Naive thymus-derived CD4-positive, alpha-beta T cell (primary cell): ENCODE measurements around the gene GTF2IRD1. TPM values are rescaled to one million over a fixed set of nuclear protein-coding genes. Genes with fewer than 3 reads are reported as not detected.
"Not testable (repeated sequence)": the region's sequence is repeated elsewhere in the genome, so short reads cannot be mapped to it uniquely, and the experiment has no call there.

Experiments used
- ATAC-seq: fragments of 150-1000 bp; cut with Tn5 transposase; 2 replicates; pipeline ENCODE4 v1.10.0; 2021; ENCODE audit warnings: mild to moderate bottlenecking, moderate library complexity
- CTCF ChIA-PET: fragments of 350-600 bp; sonication (Branson Sonifier 250); formaldehyde crosslinking; loops from one replicate; lab custom pipeline; 2021; ENCODE audit warnings: antibody characterized with exemption; lab: Charles Lee
- POLR2A ChIA-PET: fragments of 350-600 bp; sonication (Branson Sonifier 250); formaldehyde crosslinking; loops from one replicate; lab custom pipeline; 2021; ENCODE audit warnings: antibody characterized with exemption, inconsistent platforms; lab: Charles Lee
- DNase-seq, 9 donors: peaks; one replicate each; pipeline versions ENCODE4 v3.0.0 to v3.0.0-alpha.2; 2020 to 2022; ENCODE audit warnings: mixed read lengths in 1 of 9
- H3K27ac ChIP-seq: one replicate; pipeline ENCODE4 v1.7.0; 2013; ENCODE audit warnings: mild to moderate bottlenecking, low read depth, low read length, moderate library complexity
- H3K27me3 ChIP-seq, 2 donors: one replicate each; pipeline ENCODE4 v1.7.0; 2013; ENCODE audit warnings: low read length in 2 of 2, mild to moderate bottlenecking in 2 of 2, moderate library complexity in 2 of 2; ENCODE audit not compliant: control insufficient read depth in 2 of 2, insufficient read depth in 2 of 2
- H3K36me3 ChIP-seq, 3 experiments: 1 replicate in 2 of 3; 2 replicates in 1 of 3; pipeline ENCODE4 v1.7.0; 2013; ENCODE audit warnings: low read length in 3 of 3, mild to moderate bottlenecking in 3 of 3, moderate library complexity in 1 of 3; ENCODE audit not compliant: insufficient read depth in 3 of 3, control insufficient read depth in 2 of 3
- H3K4me1 ChIP-seq, 2 donors: one replicate each; pipeline ENCODE4 v1.7.0; 2013; ENCODE audit warnings: low read length in 2 of 2, mild to moderate bottlenecking in 2 of 2, moderate library complexity in 1 of 2; ENCODE audit not compliant: control insufficient read depth in 2 of 2, insufficient read depth in 2 of 2
- H3K4me3 ChIP-seq: 2 replicates; pipeline ENCODE4 v1.7.0; 2013; ENCODE audit warnings: mild to moderate bottlenecking, low read length
- H3K9me3 ChIP-seq, 3 experiments: 1 replicate in 2 of 3; 2 replicates in 1 of 3; pipeline ENCODE4 v1.7.0; 2013; ENCODE audit warnings: low read length in 3 of 3; ENCODE audit not compliant: control insufficient read depth in 2 of 3
- H3K27ac Mint-ChIP-seq, 9 donors: one replicate each; pipeline ENCODE4 v1.8.0; 2020 to 2022; ENCODE audit warnings: mixed read lengths in 9 of 9, mild to moderate bottlenecking in 8 of 9, moderate library complexity in 5 of 9, inconsistent platforms in 2 of 9
- H3K27me3 Mint-ChIP-seq, 5 donors: one replicate each; pipeline ENCODE4 v1.8.0; 2021 to 2022; ENCODE audit warnings: mixed read lengths in 5 of 5, mild to moderate bottlenecking in 1 of 5
- H3K36me3 Mint-ChIP-seq, 5 donors: one replicate each; pipeline ENCODE4 v1.8.0; 2020 to 2022; ENCODE audit warnings: mixed read lengths in 5 of 5, mild to moderate bottlenecking in 3 of 5, inconsistent platforms in 1 of 5
- H3K4me1 Mint-ChIP-seq, 7 donors: one replicate each; pipeline ENCODE4 v1.8.0; 2020 to 2022; ENCODE audit warnings: mixed read lengths in 7 of 7, mild to moderate bottlenecking in 3 of 7, inconsistent platforms in 1 of 7
- H3K4me3 Mint-ChIP-seq, 10 donors: one replicate each; pipeline ENCODE4 v1.8.0; 2020 to 2022; ENCODE audit warnings: mild to moderate bottlenecking in 10 of 10, mixed read lengths in 10 of 10, moderate library complexity in 6 of 10, inconsistent platforms in 2 of 10
- H3K9me3 Mint-ChIP-seq, 11 donors: one replicate each; pipeline ENCODE4 v1.8.0; 2020 to 2022; ENCODE audit warnings: mixed read lengths in 11 of 11, mild to moderate bottlenecking in 4 of 11, inconsistent platforms in 1 of 11, moderate library complexity in 1 of 11
- intact Hi-C, 2 donors: fragments of 100-400 bp; cut with micrococcal nuclease; formaldehyde crosslinking; loops; one replicate each; pipeline ENCODE4 v1.15.1; 2023
- polyA plus RNA-seq, 2 donors: library from polyadenylated mRNA; unstranded; fragments of 300-500 nt; fragmentation: Illumina TruSeq; gene quantifications; one replicate each; pipeline ENCODE4 v1.2.3, GENCODE V29; 2021
- total RNA-seq, 6 experiments: library from RNA in 5 of 6; stranded (reverse) in 5 of 6; gene quantifications; 1 replicate in 5 of 6; 2 replicates in 1 of 6; pipeline ENCODE4 v1.2.3 and lab custom pipeline; 2021 to 2026

The GTF2IRD1 gene
- total and polyA plus RNA-seq, 7 experiments from 2014 or later = 0.07 to 5.6 (median 0.93) TPM; not detected in 1

GRCh38 chr7:74428023-74428422, 25.7 kb upstream of the GTF2IRD1 start:
- H3K9me3 Mint-ChIP-seq = no peaks in the 10 kb centered on the region
- H3K27me3 Mint-ChIP-seq = no peaks in the 10 kb centered on the region
- ATAC-seq (no peak), DNase-seq (no peak)
- no peak overlapping the region for H3K4me3 ChIP-seq
- H3K36me3 ChIP-seq = no peaks in the 10 kb centered on the region
- no peak overlapping the region for H3K27ac ChIP-seq
- no peaks in the 10 kb centered on the region for H3K4me1 Mint-ChIP-seq
- intact Hi-C loops = no loop called here
- H3K36me3 Mint-ChIP-seq = no peaks in the 10 kb centered on the region
- CTCF ChIA-PET = interaction anchor here (1.3 kb wide), 1 partner anchor 138 kb away, joined by 4 read pairs; no protein-coding TSS in a partner anchor
- POLR2A ChIA-PET = no interaction called here
- no peaks in the 10 kb centered on the region for H3K27me3 ChIP-seq
- no peak overlapping the region for H3K27ac Mint-ChIP-seq
- H3K9me3 ChIP-seq = no peaks in the 10 kb centered on the region
- no peak overlapping the region for H3K4me3 Mint-ChIP-seq
- no peaks in the 10 kb centered on the region for H3K4me1 ChIP-seq

GRCh38 chr7:74429153-74429747, 24.5 kb upstream of the GTF2IRD1 start:
- POLR2A ChIA-PET = no interaction called here

GRCh38 chr7:74430409-74430808, 23.3 kb upstream of the GTF2IRD1 start:
- intact Hi-C loops, ATAC-seq, DNase-seq: not testable (repeated sequence)

More at GRCh38 chr7:74429153-74429747, 24.5 kb upstream of the GTF2IRD1 start:
- H3K9me3 Mint-ChIP-seq = no peaks in the 10 kb centered on the region
- no peaks in the 10 kb centered on the region for H3K9me3 ChIP-seq
- H3K4me1 Mint-ChIP-seq = no peaks in the 10 kb centered on the region
- no peak overlapping the region for H3K27ac Mint-ChIP-seq
- H3K4me1 ChIP-seq = no peaks in the 10 kb centered on the region
- CTCF ChIA-PET = interaction anchor here (0.6 to 1.3 kb wide), 2 partner anchors 14 to 137 kb away, joined by 4 to 8 read pairs; no protein-coding TSS in a partner anchor
- H3K36me3 Mint-ChIP-seq = no peaks in the 10 kb centered on the region
- no peak for ATAC-seq
- no peak for DNase-seq
- H3K36me3 ChIP-seq = no peaks in the 10 kb centered on the region
- H3K27ac ChIP-seq = no peak overlapping the region
- intact Hi-C loops = no loop called here
- no peak overlapping the region for H3K4me3 Mint-ChIP-seq
- no peak overlapping the region for H3K4me3 ChIP-seq
- H3K27me3 Mint-ChIP-seq = no peaks in the 10 kb centered on the region
- no peaks in the 10 kb centered on the region for H3K27me3 ChIP-seq

GRCh38 chr7:74430961-74431466, 22.7 kb upstream of the GTF2IRD1 start:
- Histone ChIP-seq H3K27me3 (no peaks in the 10 kb centered on the region), H3K27ac (no peak overlapping the region), H3K4me1 (no peaks in the 10 kb centered on the region), H3K9me3 (no peaks in the 10 kb centered on the region), H3K36me3 (no peaks in the 10 kb centered on the region), H3K4me3 (no peak overlapping the region)
- no peak for DNase-seq
- no peaks in the 10 kb centered on the region for H3K4me1 Mint-ChIP-seq
- no peaks in the 10 kb centered on the region for H3K27me3 Mint-ChIP-seq
- no peak overlapping the region for H3K27ac Mint-ChIP-seq
- CTCF ChIA-PET = no interaction called here
- H3K4me3 Mint-ChIP-seq = no peak overlapping the region
- ATAC-seq = no peak
- H3K9me3 Mint-ChIP-seq = no peaks in the 10 kb centered on the region
- intact Hi-C loops = no loop called here
- POLR2A ChIA-PET = no interaction called here
- no peaks in the 10 kb centered on the region for H3K36me3 Mint-ChIP-seq

More at GRCh38 chr7:74430409-74430808, 23.3 kb upstream of the GTF2IRD1 start:
- H3K27me3 ChIP-seq, H3K4me1 ChIP-seq, H3K4me3 Mint-ChIP-seq, CTCF ChIA-PET, H3K4me3 ChIP-seq, H3K36me3 Mint-ChIP-seq, H3K9me3 Mint-ChIP-seq, H3K27ac ChIP-seq, H3K27me3 Mint-ChIP-seq, H3K36me3 ChIP-seq, H3K4me1 Mint-ChIP-seq, H3K9me3 ChIP-seq, POLR2A ChIA-PET, H3K27ac Mint-ChIP-seq: not testable (repeated sequence)

GRCh38 chr7:74437291-74437571, 16.5 kb upstream of the GTF2IRD1 start:
- intact Hi-C loops, H3K36me3 ChIP-seq, H3K4me1 Mint-ChIP-seq, ATAC-seq, H3K9me3 ChIP-seq, DNase-seq, H3K36me3 Mint-ChIP-seq, H3K27me3 ChIP-seq, H3K27ac ChIP-seq, H3K27me3 Mint-ChIP-seq, H3K27ac Mint-ChIP-seq, H3K4me3 ChIP-seq, H3K4me3 Mint-ChIP-seq, H3K4me1 ChIP-seq: not testable (repeated sequence)
- CTCF ChIA-PET = interaction anchor here (0.7 kb wide), 1 partner anchor 20 kb away, joined by 4 read pairs; no protein-coding TSS in a partner anchor
- POLR2A ChIA-PET = interaction anchor here (0.6 kb wide), 1 partner anchor 20 kb away, joined by 5 read pairs; no protein-coding TSS in a partner anchor
- peaks cover 0 to 25% (median 6%) of the 10 kb centered on the region in 11 donors for H3K9me3 Mint-ChIP-seq

GRCh38 chr7:74438327-74438726, 15.4 kb upstream of the GTF2IRD1 start:
- Mint-ChIP-seq H3K36me3 (peaks cover 0 to 6% (median 0%) of the 10 kb centered on the region in 5 donors), H3K27ac (no peak overlapping the region), H3K9me3 (peaks cover 0 to 25% (median 6%) of the 10 kb centered on the region in 11 donors), H3K4me1 (no peaks in the 10 kb centered on the region), H3K4me3 (no peak overlapping the region), H3K27me3 (no peaks in the 10 kb centered on the region)
- no peak overlapping the region for H3K4me3 ChIP-seq
- ATAC-seq (no peak), DNase-seq (no peak)
- H3K4me1 ChIP-seq = no peaks in the 10 kb centered on the region
- H3K27me3 ChIP-seq = no peaks in the 10 kb centered on the region
- H3K27ac ChIP-seq = no peak overlapping the region
- H3K9me3 ChIP-seq = no peaks in the 10 kb centered on the region
- no peaks in the 10 kb centered on the region for H3K36me3 ChIP-seq
- ChIA-PET POLR2A (interaction anchor here (1.0 kb wide), 1 partner anchor 217 kb away, joined by 3 read pairs; no protein-coding TSS in a partner anchor), CTCF (interaction anchor here (0.6 kb wide), 1 partner anchor 54 kb away, joined by 5 read pairs; no protein-coding TSS in a partner anchor)
- intact Hi-C loops = no loop called here

- no peaks in the 10 kb centered on the region for H3K4me1 Mint-ChIP-seq
- H3K9me3 Mint-ChIP-seq = peaks cover 0 to 25% (median 6%) of the 10 kb centered on the region in 11 donors
- ChIA-PET POLR2A (interaction anchor here (0.7 kb wide), 1 partner anchor 1234 kb away, joined by 5 read pairs; no protein-coding TSS in a partner anchor), CTCF (no interaction called here)
- no peak overlapping the region for H3K4me3 Mint-ChIP-seq
- no peak overlapping the region for H3K4me3 ChIP-seq
- H3K36me3 ChIP-seq = no peaks in the 10 kb centered on the region
- DNase-seq = no peak
- no peaks in the 10 kb centered on the region for H3K4me1 ChIP-seq
- no peak overlapping the region for H3K27ac ChIP-seq
- H3K27ac Mint-ChIP-seq = no peak overlapping the region
- H3K36me3 Mint-ChIP-seq = peaks cover 0 to 6% (median 0%) of the 10 kb centered on the region in 5 donors
- H3K27me3 ChIP-seq = no peaks in the 10 kb centered on the region
- no peaks in the 10 kb centered on the region for H3K9me3 ChIP-seq
- no peaks in the 10 kb centered on the region for H3K27me3 Mint-ChIP-seq
- no peak for ATAC-seq
- intact Hi-C loops = no loop called here
Measured at GRCh38 chr7:74439541-74439940, 14.2 kb upstream of the GTF2IRD1 start.
